ENCODE measurements around the gene BCOR. TPM values are rescaled to one million over a fixed set of nuclear protein-coding genes. Genes with fewer than 3 reads are reported as not detected.
A peak's percentile ranks its signal among the peaks of the same experiment; 100 is the strongest.

Gene BCOR
- total RNA-seq, 1 donor from 2014 or later = 19.8 TPM

GRCh38 chrX:40105835-40106675, 8.3 kb upstream of the BCOR start:
- H3K9ac ChIP-seq (ENCODE audit: low read depth in 1 of 3, low read length in 3 of 3) = peak overlapping the region; percentile 70 to 84 (median 74)
- no peaks in the 10 kb centered on the region for H3K9me3 ChIP-seq (ENCODE audit: control insufficient read depth in 3 of 3, low read length in 3 of 3)
- H3K27ac ChIP-seq (ENCODE audit: low read depth, low read length) = peak overlapping the region; percentile 85
- H3K4me1 ChIP-seq (ENCODE audit: control insufficient read depth in 3 of 3, insufficient read depth in 3 of 3, low read length in 3 of 3) = peaks cover 14 to 30% (median 20%) of the 10 kb centered on the region in 3 donors
- peaks cover 0 to 29% (median 0%) of the 10 kb centered on the region in 3 donors for H3K27me3 ChIP-seq (ENCODE audit: control insufficient read depth in 3 of 3, insufficient read depth in 3 of 3, low read length in 3 of 3)
- peak overlapping the region; percentile 38 to 73 (median 65) for H3K4me3 ChIP-seq (ENCODE audit: low read length in 3 of 3)
- no peaks in the 10 kb centered on the region for H3K36me3 ChIP-seq (ENCODE audit: control insufficient read depth in 3 of 3, insufficient read depth in 3 of 3, low read length in 3 of 3)

- H3K9ac ChIP-seq (ENCODE audit: low read depth in 1 of 3, low read length in 3 of 3) = peak overlapping the region; percentile 57 to 84 (median 70)
These were observed 7.5 kb upstream of the BCOR start for GRCh38 chrX:40104985-40105834.

DNA sequence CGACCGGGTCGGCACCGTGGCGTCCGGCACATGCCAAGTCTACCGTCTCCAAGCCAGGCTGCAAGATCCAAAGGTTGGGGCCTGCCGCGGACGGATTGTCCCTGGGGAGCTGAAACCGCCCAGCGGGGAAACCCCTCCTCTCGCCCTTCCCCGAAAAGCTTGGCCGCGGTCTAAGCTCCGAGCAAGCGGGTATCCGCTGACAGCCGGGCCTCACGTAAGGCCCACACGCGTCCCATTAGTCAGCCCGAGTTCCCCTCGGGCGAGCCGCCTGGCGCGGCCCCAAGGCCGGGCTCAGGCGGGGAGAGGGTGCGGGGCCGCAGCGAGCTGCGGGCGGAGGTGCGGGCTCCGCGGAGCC, 6.8 kb upstream of the BCOR start:
- Histone ChIP-seq H3K4me3 (ENCODE audit: low read length in 3 of 3) (peak overlapping the region in 2 of 3 donors; percentile 58 to 65), H3K27me3 (ENCODE audit: control insufficient read depth in 3 of 3, insufficient read depth in 3 of 3, low read length in 3 of 3) (peaks cover 0 to 30% (median 0%) of the 10 kb centered on the region in 3 donors), H3K36me3 (ENCODE audit: control insufficient read depth in 3 of 3, insufficient read depth in 3 of 3, low read length in 3 of 3) (no peaks in the 10 kb centered on the region), H3K9ac (ENCODE audit: low read depth in 1 of 3, low read length in 3 of 3) (peak overlapping the region in 2 of 3 donors; percentile 70 to 84), H3K27ac (ENCODE audit: low read depth, low read length) (peak overlapping the region; percentile 76), H3K9me3 (ENCODE audit: control insufficient read depth in 3 of 3, low read length in 3 of 3) (no peaks in the 10 kb centered on the region), H3K4me1 (ENCODE audit: control insufficient read depth in 3 of 3, insufficient read depth in 3 of 3, low read length in 3 of 3) (peaks cover 10 to 30% (median 21%) of the 10 kb centered on the region in 3 donors)

More at GRCh38 chrX:40104985-40105834, 7.5 kb upstream of the BCOR start:
- peaks cover 0 to 30% (median 0%) of the 10 kb centered on the region in 3 donors for H3K27me3 ChIP-seq (ENCODE audit: control insufficient read depth in 3 of 3, insufficient read depth in 3 of 3, low read length in 3 of 3)
- H3K27ac ChIP-seq (ENCODE audit: low read depth, low read length) = peak overlapping the region; percentile 76
- peaks cover 14 to 30% (median 20%) of the 10 kb centered on the region in 3 donors for H3K4me1 ChIP-seq (ENCODE audit: control insufficient read depth in 3 of 3, insufficient read depth in 3 of 3, low read length in 3 of 3)
- H3K9me3 ChIP-seq (ENCODE audit: control insufficient read depth in 3 of 3, low read length in 3 of 3) = no peaks in the 10 kb centered on the region
- H3K4me3 ChIP-seq (ENCODE audit: low read length in 3 of 3) = peak overlapping the region; percentile 38 to 73 (median 65)
- no peaks in the 10 kb centered on the region for H3K36me3 ChIP-seq (ENCODE audit: control insufficient read depth in 3 of 3, insufficient read depth in 3 of 3, low read length in 3 of 3)

GRCh38 chrX:40103565-40104323, 6.0 kb upstream of the BCOR start:
- Histone ChIP-seq H3K4me3 (ENCODE audit: low read length in 3 of 3) (no peak overlapping the region), H3K36me3 (ENCODE audit: control insufficient read depth in 3 of 3, insufficient read depth in 3 of 3, low read length in 3 of 3) (no peaks in the 10 kb centered on the region), H3K9me3 (ENCODE audit: control insufficient read depth in 3 of 3, low read length in 3 of 3) (no peaks in the 10 kb centered on the region), H3K4me1 (ENCODE audit: control insufficient read depth in 3 of 3, insufficient read depth in 3 of 3, low read length in 3 of 3) (peaks cover 14 to 30% (median 26%) of the 10 kb centered on the region in 3 donors), H3K27me3 (ENCODE audit: control insufficient read depth in 3 of 3, insufficient read depth in 3 of 3, low read length in 3 of 3) (peaks cover 0 to 30% (median 0%) of the 10 kb centered on the region in 3 donors), H3K27ac (ENCODE audit: low read depth, low read length) (peak overlapping the region; percentile 76), H3K9ac (ENCODE audit: low read depth in 1 of 3, low read length in 3 of 3) (no peak overlapping the region)

- H3K9ac ChIP-seq (ENCODE audit: low read depth in 1 of 3, low read length in 3 of 3) = no peak overlapping the region
- H3K9me3 ChIP-seq (ENCODE audit: control insufficient read depth in 3 of 3, low read length in 3 of 3) = no peaks in the 10 kb centered on the region
- H3K27ac ChIP-seq (ENCODE audit: low read depth, low read length) = no peak overlapping the region
- H3K4me3 ChIP-seq (ENCODE audit: low read length in 3 of 3) = no peak overlapping the region
- peaks cover 12 to 23% (median 16%) of the 10 kb centered on the region in 3 donors for H3K4me1 ChIP-seq (ENCODE audit: control insufficient read depth in 3 of 3, insufficient read depth in 3 of 3, low read length in 3 of 3)
- H3K36me3 ChIP-seq (ENCODE audit: control insufficient read depth in 3 of 3, insufficient read depth in 3 of 3, low read length in 3 of 3) = no peaks in the 10 kb centered on the region
- H3K27me3 ChIP-seq (ENCODE audit: control insufficient read depth in 3 of 3, insufficient read depth in 3 of 3, low read length in 3 of 3) = peaks cover 0 to 19% (median 0%) of the 10 kb centered on the region in 3 donors
These were observed 4.9 kb upstream of the BCOR start for GRCh38 chrX:40102393-40103381.

DNA sequence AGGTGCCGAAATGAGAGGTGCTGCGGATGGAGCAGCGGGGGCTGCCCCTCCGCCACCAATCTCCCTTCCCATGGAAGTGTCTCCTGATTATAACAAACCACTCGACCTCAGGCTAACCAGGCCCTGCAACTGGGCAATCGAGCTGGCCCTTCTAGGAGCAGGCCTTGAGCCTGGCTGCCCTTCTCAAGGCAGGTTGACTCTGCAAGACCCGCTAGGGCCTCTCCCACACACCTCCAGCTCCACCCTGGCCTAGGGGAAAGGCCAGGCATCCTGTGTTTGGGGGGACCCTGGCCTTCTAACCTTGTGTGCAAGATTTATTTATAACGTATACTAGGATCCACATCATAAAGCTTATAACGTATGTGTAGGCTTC, 3.7 kb upstream of the BCOR start:
- Histone ChIP-seq H3K9ac (ENCODE audit: low read depth in 1 of 3, low read length in 3 of 3) (no peak overlapping the region), H3K4me1 (ENCODE audit: control insufficient read depth in 3 of 3, insufficient read depth in 3 of 3, low read length in 3 of 3) (peaks cover 5 to 13% (median 6%) of the 10 kb centered on the region in 3 donors), H3K36me3 (ENCODE audit: control insufficient read depth in 3 of 3, insufficient read depth in 3 of 3, low read length in 3 of 3) (no peaks in the 10 kb centered on the region), H3K4me3 (ENCODE audit: low read length in 3 of 3) (no peak overlapping the region), H3K27me3 (ENCODE audit: control insufficient read depth in 3 of 3, insufficient read depth in 3 of 3, low read length in 3 of 3) (peaks cover 0 to 12% (median 0%) of the 10 kb centered on the region in 3 donors), H3K9me3 (ENCODE audit: control insufficient read depth in 3 of 3, low read length in 3 of 3) (no peaks in the 10 kb centered on the region), H3K27ac (ENCODE audit: low read depth, low read length) (no peak overlapping the region)

DNA sequence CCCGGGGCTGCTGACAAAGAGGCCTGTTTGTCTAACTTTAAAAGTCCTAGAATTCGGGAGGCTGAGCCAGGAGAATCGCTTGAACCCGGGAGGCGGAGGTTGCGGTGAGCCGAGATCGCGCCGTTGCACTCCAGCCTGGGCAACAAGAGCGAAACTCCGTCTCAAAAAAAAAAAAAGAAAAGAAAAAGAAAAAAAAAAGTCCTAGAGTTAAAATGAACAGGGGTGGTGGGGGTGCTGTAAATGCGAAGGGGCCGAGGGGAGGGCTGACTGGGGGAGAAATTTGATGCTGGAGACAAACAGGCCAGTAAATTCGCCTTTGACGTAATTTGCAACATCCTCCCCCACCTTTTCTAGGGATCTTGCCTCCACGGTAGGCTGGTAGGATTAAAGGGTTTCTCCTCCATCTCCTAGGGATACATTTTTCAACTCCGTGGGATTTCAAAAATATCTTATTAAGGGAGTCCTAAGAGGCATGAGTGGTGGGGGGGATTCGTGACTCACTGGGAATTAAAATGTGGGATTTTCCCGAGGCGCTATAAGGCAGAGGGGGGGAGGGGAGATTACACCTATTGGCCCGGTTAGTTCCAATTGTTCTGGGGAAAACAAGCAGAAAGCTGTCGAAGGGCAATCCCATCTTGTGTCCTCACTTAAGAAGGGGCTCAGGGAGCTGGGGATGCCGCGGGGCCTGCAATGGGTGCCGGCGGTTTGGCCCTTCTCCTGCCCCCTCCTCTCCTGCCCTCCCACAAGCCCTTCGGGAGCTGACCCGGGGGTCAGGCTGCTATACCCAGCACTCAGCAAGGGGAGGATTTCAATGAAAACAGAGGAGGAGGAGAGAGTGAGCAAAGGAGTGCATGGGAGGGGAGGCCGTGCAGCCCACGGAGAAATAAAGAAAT, 3.0 kb upstream of the BCOR start:
- Histone ChIP-seq H3K27ac (ENCODE audit: low read depth, low read length) (no peak overlapping the region), H3K27me3 (ENCODE audit: control insufficient read depth in 3 of 3, insufficient read depth in 3 of 3, low read length in 3 of 3) (peaks cover 0 to 12% (median 0%) of the 10 kb centered on the region in 3 donors), H3K36me3 (ENCODE audit: control insufficient read depth in 3 of 3, insufficient read depth in 3 of 3, low read length in 3 of 3) (no peaks in the 10 kb centered on the region), H3K9me3 (ENCODE audit: control insufficient read depth in 3 of 3, low read length in 3 of 3) (no peaks in the 10 kb centered on the region), H3K4me1 (ENCODE audit: control insufficient read depth in 3 of 3, insufficient read depth in 3 of 3, low read length in 3 of 3) (peaks cover 5 to 11% (median 6%) of the 10 kb centered on the region in 3 donors), H3K4me3 (ENCODE audit: low read length in 3 of 3) (no peak overlapping the region), H3K9ac (ENCODE audit: low read depth in 1 of 3, low read length in 3 of 3) (no peak overlapping the region)

GRCh38 chrX:40100141-40100536, 2.4 kb upstream of the BCOR start:
- Histone ChIP-seq H3K9ac (ENCODE audit: low read depth in 1 of 3, low read length in 3 of 3) (no peak overlapping the region), H3K9me3 (ENCODE audit: control insufficient read depth in 3 of 3, low read length in 3 of 3) (no peaks in the 10 kb centered on the region), H3K27me3 (ENCODE audit: control insufficient read depth in 3 of 3, insufficient read depth in 3 of 3, low read length in 3 of 3) (peaks cover 0 to 12% (median 0%) of the 10 kb centered on the region in 3 donors), H3K27ac (ENCODE audit: low read depth, low read length) (no peak overlapping the region), H3K4me1 (ENCODE audit: control insufficient read depth in 3 of 3, insufficient read depth in 3 of 3, low read length in 3 of 3) (peaks cover 5 to 6% (median 5%) of the 10 kb centered on the region in 3 donors), H3K36me3 (ENCODE audit: control insufficient read depth in 3 of 3, insufficient read depth in 3 of 3, low read length in 3 of 3) (no peaks in the 10 kb centered on the region), H3K4me3 (ENCODE audit: low read length in 3 of 3) (no peak overlapping the region)
